HT-29 (cell line): Measurements from ENCODE around the gene GRID1. TPM values are rescaled to one million over a fixed set of nuclear protein-coding genes. Genes with fewer than 3 reads are reported as not detected.
"Not testable (repeated sequence)": the region's sequence is repeated elsewhere in the genome, so short reads cannot be mapped to it uniquely, and the experiment has no call there.

Source experiments
- DNase-seq: peaks from one replicate; pipeline ENCODE4 v3.0.0-alpha.2; 2015; ENCODE audit warnings: low spot score
- total RNA-seq: library from RNA; depleted of rRNA; stranded (reverse); fragments of >200 nt; shearing (Covaris generic); gene quantifications from 2 replicates; pipeline ENCODE4 v1.2.3, GENCODE V29; 2014

GRID1 gene
- total RNA-seq, 1 experiment from 2014 or later, result not detected

- no peak for DNase-seq
These were observed 174.4 kb downstream of the GRID1 start for GRCh38 chr10:86192147-86192546.

- no peak for DNase-seq
These were observed 174.9 kb downstream of the GRID1 start for GRCh38 chr10:86191686-86192085.

DNA sequence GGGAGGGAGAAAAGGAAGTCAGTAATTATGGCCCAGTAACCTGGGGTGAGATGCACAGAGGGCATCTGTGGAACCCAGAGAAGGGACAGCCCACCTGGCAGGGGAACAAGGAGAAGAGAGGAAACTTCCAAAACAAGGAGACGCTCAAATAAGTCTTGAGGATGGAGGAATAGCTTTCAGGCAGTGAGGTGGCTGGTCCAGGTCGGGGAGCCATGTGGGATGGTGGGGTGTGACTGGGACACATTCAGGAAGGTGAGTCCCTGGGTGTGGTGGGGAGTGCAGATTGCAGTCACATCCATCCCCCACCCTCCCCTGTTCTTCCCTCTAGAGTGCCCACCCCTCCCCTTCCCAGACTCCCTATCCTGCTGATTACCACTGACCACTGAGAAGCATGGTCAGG lies 175.4 kb downstream of the GRID1 start:
- DNase-seq, result no peak

DNA sequence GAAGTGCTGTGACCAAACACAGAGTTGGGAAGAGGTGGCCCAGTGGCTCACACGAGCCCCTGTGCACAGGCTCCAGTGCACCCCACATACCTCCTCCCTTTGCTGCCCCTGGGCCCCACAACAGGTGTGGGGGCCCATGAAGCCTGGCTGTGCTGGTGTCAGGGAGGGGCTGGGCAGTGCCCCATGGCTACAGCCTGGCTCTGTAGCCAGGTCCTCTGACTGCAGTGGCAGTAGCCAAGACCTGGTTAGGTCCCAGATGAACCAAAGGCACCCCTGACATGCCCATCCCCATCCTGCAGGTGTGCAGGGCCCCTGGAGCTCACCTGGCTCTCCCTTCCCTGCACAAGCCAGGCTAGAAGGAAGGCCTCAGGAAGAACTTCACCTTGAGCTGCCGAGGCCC lies 176.3 kb downstream of the GRID1 start:
- DNase-seq, result no peak

DNA sequence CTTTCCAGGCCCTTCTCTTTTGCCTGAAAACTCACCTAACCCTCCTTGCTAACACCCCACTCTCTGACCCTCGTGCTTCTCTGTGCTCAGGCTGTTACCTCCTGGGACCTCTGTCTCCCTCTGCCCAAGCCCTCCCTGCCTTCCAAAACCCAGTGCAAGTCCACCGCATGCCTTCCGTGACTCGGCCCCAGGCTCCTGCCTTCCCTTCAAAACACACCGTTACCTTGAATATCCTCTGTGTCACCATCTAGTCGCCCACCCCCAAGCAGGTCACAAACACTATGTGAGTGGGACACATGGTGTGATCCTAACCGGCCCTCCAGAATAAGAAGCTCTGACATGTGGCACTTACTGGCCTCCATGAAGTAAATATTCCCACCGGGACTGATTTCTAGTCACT lies 176.7 kb downstream of the GRID1 start:
- no peak for DNase-seq

GRCh38 chr10:86188796-86189558 lies 177.6 kb downstream of the GRID1 start:
- no peak for DNase-seq

GRCh38 chr10:86188326-86188725 lies 178.3 kb downstream of the GRID1 start:
- DNase-seq, result no peak

- DNase-seq, result no peak
These were observed 178.9 kb downstream of the GRID1 start for GRCh38 chr10:86187499-86188239.

DNA sequence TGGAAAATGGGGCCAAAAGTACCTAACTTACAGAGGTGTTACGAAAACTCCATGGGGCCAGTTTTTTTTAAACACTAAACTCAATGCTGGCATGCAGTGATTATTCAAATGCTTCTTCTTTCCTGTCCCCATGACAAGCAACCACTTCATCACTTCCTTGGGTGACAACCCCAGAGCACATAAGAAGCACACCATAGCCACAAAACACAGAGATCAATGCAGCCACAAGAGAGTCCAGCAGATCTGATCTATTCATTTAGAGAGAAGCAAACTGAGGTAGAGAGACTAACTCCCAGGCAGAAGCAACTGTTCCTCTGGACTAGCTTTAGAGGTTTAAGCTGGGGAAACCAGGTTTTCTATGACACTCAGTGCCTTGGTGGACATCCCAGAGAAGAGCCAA lies 180.0 kb downstream of the GRID1 start:
- no peak for DNase-seq

DNA sequence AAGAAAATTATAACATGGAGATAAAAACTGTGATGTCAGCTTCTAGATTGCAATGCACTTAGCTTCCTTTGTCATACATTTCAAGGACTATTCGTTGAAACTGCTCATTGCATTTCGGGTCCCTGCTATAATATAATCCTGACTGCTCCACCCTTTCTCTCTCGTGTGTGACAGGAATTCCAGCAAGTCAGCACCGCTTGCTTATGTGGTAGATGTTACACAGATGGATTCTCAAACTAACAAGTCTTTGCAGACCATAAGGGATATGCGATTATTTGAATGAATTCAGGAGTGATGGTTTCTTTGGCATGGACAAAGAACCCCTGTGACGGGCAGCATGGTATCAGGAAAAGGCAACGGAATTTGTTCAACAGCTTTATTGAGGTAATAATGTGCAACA lies 184.0 kb downstream of the GRID1 start:
- no peak for DNase-seq

DNA sequence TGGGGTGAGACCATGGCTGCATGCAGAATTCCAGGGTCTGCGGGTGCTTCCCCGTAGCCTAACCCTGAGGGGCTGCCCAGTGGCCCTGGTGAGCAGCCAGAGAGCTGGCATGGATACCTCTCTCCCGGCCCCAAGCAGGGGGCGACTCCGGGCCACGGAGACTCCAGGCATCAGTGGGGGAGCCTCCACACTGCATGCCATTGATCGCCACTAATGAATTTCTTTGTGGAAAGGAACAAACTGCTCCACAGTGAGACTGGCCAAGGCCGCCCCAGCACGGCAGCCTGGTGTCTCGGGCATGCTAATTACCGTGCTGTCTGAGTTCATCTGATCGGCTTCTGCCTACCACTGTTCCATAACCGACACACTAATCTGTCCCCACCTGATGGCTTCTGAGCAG lies 184.4 kb downstream of the GRID1 start:
- no peak for DNase-seq

DNA sequence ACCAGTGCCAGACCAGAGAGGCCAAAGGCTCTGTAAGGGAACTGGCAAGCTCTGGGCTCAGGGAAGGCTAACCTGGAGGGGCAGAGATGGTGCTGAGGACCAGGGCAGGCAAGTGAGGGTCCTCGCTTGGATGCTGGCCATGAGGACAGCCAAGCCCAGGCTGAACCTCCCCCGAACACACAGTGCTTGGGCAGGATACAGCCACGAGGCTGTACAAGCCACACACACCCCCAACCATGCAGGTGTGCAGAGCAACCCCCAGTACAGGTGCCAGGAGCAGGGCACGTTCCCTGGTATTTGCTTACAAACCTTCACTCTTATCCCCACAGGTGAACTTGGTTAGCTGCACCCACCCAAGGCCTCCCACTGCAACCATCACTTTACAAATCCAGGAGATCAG lies 185.7 kb downstream of the GRID1 start:
- no peak for DNase-seq

GRCh38 chr10:86179961-86180360 lies 186.6 kb downstream of the GRID1 start:
- DNase-seq, result no peak

DNA sequence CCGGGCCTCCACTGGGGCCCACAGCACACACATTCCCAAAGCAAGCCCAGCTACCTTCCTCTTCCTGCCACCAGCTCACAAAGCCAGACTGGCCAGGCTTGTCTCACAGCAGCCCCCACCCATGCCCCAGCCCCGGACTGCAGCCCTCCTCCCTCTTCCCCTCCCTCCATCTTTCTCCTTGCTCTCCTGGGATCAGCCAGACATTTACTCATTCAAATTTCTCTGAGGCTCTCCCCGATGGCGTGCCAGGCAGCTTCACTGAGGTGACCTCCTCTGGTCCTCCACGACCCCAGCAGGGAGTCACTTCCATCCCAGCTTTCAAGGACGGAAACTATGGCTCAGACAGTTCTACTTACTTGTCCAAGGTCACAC lies 187.5 kb downstream of the GRID1 start:
- no peak for DNase-seq

DNA sequence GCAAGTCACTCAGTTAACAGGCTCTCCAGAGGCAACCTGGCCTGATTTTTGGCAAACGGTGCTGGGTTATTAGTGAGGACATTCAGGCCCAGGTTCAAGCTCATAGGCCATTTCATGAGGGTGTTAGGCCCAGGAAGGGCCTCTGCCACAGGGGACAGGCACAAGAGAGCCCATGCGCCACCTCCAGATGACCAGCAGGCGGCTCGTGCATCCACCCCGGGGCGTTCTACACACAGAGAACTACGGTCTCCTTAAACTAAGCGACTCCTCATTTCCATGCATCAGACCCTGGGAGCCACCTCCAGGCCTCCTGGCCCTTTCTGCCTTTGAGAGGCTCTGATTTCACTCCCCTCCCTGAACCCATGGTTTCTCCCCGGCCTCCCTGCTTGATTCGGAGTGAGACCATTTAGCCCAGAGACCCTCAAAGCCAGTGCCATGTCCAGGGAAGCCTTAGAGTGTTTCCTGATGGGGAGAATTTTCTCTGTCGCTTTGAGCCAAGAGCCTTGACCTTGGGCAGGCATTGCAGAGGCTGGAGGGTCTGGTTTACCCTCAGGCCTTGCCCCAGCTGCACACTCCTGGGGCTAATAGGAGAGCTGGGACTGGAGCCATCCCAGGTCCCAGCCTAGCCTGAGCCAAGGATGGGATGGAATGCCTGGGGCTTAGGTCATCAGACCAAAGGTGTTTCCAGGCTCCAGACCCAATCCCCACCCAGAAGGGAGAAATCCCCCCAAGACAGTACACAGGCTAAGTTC lies 188.0 kb downstream of the GRID1 start:
- peak; percentile 38 for DNase-seq

DNA sequence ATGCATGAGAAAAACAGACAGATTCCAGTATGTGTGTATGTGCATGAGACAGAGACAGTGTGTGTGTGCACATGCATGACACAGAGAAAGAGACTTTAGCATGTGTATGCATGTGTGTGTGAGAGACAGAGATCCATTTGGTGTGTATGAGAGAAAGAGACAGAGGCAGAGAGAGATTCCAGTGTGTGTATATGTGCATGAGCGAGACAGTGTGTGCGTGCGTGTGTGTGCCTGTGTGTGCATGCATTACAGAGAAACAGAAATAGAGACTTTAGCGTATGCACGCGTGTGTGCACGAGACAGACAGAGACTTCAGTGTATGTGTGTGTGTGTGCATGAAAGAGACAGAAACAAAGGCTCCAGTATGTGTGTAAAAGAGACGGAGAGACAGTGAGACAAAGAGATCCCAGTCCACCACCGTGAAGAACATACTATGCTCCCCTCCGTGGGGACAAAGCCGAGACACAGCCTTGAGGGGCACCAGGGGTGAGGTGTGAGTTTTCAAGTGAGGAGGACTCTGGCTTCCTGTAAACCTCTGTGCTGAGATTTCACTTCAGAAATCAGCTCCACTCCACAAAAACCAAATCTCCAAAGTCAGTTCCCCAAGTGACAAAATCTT lies 188.9 kb downstream of the GRID1 start:
- no peak for DNase-seq

DNA sequence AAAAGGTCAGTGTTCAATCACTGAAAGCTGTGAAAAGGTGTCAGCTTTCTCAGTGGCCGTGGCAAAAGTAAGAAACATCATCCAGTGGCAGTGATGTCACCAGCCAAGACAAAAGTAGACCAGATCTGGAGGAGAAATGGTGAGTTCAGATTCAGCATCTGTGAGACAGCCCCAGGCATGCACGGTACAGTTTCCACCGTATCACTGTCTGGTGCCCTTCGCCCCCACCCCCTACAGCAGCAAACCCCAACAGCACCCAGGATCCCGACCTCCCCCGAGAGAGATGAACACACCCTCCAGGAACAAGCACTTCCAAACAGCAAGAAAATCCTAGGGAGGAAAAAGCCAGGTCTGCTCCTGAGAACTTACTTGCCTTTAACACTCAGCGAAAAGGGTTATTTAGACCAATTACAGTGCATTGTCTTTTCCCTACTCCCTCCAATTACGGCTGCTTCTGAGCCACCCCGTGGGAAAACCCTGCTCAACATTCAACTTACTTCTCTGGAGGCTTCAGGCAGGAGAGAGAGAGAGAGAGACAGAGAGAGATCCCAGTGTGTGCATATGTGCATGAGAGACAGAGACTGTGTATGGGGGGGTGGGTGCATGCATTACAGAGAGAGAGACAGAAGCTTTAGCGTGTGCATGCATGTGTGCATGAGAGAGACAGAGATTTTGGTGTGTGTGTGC lies 189.6 kb downstream of the GRID1 start:
- DNase-seq, result no peak

- not testable (repeated sequence) for DNase-seq
These were observed 191.1 kb downstream of the GRID1 start for GRCh38 chr10:86175476-86175875.

GRCh38 chr10:86172301-86172700 lies 194.3 kb downstream of the GRID1 start:
- no peak for DNase-seq

GRCh38 chr10:86170255-86171108 lies 196.1 kb downstream of the GRID1 start:
- DNase-seq, result no peak
